ENCODE results near the gene HECW1.

HECW1 gene

DNA sequence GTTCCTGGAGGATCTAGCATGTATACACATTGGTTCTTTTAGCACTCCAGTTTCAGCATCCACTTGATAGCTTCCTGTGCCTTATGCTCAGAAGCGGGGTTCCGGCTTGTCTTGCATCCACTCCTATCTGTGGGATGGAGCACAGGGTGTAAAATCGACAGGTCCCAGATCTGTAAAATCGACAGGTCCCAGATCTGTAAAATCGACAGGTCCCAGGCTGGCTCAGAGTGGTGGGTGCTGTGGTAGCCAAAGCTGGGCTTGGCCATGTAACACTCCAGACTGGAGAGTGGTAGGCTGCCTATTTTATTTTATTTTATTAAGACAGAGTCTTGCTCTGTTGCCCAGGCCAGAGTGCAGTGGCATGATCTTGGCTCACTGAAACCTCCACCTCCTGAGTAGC, 30.3 kb downstream of the HECW1 start:
- no peak for DNase-seq (ENCODE audit: low read depth in 1 of 2, low spot score in 1 of 2)

DNA sequence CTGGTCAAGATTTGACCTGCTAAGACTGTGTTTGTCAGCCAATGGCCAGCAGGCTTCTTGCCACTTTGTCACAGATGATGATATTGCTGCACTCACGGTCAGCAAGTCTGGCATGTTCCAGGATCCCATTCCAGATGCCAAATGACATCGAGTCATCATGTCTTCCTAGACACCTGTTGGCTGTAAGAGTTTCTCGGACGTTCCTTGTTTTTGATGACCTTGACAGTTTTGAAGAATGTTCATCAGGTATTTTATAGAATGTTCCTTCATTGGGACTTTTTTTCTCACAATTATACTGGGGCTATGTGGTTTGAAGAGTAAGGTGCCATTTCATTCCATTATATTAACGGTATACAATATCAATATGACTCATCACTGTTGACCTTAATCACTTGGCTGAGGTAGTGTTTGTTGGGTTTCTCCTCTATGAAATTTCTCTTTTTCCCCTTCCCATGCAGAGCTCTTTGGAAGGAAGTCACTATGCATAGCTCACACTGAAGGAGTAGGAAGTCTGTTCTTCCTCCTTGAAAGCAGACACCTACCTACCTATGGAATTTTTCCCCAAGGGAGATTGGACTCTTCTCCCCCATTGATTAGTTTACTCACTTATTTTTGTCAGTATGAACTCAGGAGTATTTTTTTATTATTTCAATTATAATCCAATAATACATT, 31.6 kb downstream of the HECW1 start:
- DNase-seq (ENCODE audit: low read depth in 1 of 2, low spot score in 1 of 2), result no peak

DNA sequence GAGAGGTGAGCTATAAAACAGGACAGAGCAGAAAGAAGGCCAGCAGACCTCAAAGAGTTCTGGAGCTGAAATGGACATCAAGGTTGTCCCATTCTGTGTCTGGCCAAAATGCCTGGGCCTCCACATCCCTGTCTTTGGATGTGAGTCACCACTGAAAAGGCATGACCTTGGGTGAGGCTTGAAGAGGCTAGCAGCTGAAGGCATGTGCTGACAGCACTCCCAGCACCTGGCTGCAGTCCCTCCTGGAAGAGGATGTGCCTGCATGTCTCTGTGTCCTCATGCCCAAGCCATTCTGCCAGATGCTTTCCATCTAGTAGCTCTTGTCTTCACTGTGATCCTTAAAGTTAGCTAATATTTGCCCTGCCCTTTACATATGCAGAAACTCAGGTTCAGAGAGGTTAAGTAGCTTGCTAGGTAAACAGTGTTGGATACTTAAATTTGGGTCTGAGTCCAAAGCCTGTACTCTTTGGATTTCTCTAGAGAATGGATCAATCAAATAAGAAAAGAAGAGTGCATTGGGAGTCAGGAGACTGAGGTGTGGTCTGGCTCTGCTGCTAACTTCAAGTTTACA, 35.8 kb downstream of the HECW1 start:
- no peak for DNase-seq (ENCODE audit: low read depth in 1 of 2, low spot score in 1 of 2)

DNA sequence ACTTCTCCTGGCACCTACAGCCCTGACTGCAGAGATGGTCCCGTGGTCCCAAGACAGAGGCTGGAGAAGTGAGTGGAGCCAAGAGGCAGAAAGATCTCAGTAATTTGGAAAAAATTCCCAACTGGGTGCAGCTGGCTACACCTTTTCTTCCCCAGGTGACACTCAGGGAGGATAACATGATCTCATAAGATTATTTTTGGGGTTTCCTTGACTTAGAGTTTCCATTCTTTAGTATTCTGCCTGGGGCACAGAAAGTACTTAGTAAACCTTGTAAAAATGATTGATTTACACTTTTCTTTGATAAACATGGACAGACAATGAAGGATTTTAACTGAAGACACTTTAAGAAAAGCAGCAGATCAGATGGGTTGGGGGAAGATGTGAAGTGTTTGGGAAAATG, 38.6 kb downstream of the HECW1 start:
- DNase-seq (ENCODE audit: low read depth in 1 of 2, low spot score in 1 of 2), result no peak

DNA sequence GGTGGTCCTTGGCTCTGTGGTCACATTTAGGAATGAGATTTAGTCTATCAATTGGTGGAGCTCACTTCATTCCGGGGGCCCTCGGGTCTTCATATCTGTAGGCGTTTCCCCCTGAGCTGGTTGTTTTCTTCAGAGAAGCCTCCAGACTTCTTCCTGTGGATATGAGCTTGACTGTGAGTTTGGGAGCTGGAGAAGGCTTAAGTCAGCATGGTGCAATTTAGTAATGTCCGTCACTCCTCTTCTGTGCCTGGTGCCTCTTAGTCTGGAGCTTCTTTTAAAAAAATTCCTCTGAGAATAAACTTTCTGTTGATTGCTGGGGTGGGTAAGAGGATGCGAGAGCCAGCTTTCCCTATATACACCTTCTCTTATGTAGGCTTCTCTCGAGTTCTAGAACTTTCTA, 40.2 kb downstream of the HECW1 start:
- DNase-seq (ENCODE audit: low read depth in 1 of 2, low spot score in 1 of 2), result no peak

DNA sequence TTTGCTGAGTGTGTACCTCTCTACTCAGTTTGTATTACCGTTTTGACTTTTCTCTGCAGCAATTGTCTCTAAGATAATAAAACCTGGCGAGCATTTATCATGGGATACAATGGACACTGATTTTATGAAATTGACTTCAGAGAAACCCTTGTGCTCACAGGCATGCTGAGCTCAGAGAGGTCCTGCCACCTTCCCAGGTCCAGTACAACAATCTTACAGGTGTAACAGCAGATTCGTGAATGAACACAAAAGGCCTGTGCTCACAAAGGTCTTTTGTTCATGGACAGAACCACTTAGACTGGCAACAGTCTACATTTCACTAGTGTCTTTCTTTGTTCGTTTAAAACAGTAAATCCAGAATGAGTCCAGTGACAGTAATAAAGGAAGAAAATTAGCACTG, 43.2 kb downstream of the HECW1 start:
- no peak for DNase-seq (ENCODE audit: low read depth in 1 of 2, low spot score in 1 of 2)

GRCh38 chr7:43163885-43164284, 51.4 kb downstream of the HECW1 start:
- no peak for DNase-seq (ENCODE audit: low read depth in 1 of 2, low spot score in 1 of 2)

DNA sequence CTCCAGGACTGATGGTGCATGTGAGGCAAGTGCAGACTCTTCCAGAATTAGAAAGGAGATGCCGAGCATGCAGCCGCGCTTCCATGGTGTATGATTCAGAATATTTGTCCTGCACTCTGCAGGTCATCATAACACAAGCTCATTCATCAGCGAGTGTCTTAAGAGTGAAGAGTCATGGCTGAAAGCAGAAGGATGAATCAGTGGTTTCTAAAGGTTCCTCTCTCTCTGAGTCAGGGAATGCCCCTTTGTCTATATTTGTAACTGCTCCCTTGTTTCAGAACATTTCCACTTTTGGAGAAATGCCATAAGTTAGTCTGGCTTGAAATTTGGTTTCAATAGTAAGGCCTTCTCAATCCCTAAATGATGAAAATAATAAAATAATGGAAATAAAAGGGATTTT, 52.3 kb downstream of the HECW1 start:
- no peak for DNase-seq (ENCODE audit: low read depth in 1 of 2, low spot score in 1 of 2)

DNA sequence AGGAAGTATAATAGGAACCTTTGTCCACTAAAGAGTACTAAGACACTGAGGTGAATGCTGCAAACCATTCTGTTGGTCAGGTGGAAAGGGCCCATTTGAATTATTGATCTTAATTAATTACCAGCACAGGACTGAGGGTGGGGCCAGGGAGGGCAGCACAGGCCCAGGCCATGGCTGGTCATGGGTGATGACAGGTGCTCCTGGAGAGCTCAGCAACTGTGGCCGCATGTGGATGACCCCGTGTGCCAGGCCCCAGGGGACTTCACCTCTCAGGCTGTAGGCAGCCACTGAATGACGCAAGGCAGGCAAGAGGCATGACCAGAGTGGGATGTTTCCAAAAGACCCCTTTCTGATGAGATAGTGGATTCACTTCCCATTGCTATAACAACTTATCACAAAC, 54.2 kb downstream of the HECW1 start:
- no peak for DNase-seq (ENCODE audit: low read depth in 1 of 2, low spot score in 1 of 2)

GRCh38 chr7:43169076-43169475, 56.6 kb downstream of the HECW1 start:
- no peak for DNase-seq (ENCODE audit: low read depth in 1 of 2, low spot score in 1 of 2)

DNA sequence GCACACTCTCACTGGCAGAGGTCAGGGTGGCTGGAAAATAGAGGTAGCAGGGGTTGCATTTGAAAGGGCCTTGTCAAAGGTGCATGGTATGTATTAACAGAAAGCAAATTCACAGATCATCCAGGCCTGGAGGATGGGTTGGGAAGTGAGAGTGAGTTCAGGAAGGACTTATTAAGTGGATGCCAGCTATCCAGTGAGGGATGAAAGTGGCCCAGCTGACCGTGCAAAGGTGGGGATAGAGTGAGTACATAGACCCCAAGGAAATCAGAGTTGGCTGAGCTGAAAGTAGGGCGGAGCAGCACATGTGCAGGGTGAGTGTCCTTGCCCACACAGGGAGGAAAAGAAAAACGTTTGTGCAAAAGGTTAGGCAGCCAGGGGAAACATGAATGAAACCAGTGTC, 58.1 kb downstream of the HECW1 start:
- DNase-seq (ENCODE audit: low read depth in 1 of 2, low spot score in 1 of 2), result no peak

GRCh38 chr7:43175570-43176200, 63.2 kb downstream of the HECW1 start:
- no peak for DNase-seq (ENCODE audit: low read depth in 1 of 2, low spot score in 1 of 2)

DNA sequence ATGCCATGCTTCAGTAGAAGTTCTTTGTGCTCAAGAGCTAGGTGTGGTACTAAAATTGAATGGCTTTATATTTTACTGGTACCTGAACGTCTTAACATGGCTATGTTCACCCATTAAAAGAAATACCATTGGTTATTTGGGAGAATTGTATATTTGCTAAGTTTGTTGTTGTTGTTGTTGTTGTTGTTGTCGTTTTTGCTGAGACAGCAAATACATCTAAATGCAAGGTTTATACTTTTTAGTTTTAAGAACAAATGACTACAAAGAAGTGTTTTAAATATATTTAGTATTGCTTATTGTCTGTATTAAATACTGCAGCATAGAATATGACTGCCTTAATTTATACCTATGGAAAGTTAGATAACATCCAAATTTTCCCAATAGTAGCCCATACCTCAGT, 66.9 kb downstream of the HECW1 start:
- DNase-seq (ENCODE audit: low read depth in 1 of 2, low spot score in 1 of 2), result no peak

- no peak for DNase-seq (ENCODE audit: low read depth in 1 of 2, low spot score in 1 of 2)
These were observed 80.5 kb downstream of the HECW1 start for GRCh38 chr7:43192806-43193460.

GRCh38 chr7:43193893-43194292, 81.4 kb downstream of the HECW1 start:
- DNase-seq (ENCODE audit: low read depth in 1 of 2, low spot score in 1 of 2), result no peak

GRCh38 chr7:43195256-43195655, 82.8 kb downstream of the HECW1 start:
- DNase-seq (ENCODE audit: low read depth in 1 of 2, low spot score in 1 of 2), result no peak

DNA sequence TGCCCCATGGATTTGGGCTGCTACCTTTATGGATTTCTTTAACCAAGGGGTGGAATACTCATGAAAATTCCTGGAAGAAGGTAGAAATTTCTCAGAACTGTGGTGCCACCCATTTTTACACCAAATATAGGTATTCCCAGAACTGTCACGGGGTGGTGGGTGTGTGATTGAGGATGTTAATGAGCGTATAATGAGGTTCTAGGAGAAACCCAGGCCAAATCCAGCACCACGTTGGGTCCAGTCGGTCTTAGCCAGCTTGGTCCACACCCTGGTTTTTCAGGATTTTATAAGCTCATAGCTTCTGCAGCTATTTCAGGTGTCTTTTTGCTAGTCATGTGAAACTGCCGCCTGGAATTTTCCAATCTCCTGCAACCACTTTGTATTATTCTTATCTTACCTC, 83.3 kb downstream of the HECW1 start:
- no peak for DNase-seq (ENCODE audit: low read depth in 1 of 2, low spot score in 1 of 2)

- no peak for DNase-seq (ENCODE audit: low read depth in 1 of 2, low spot score in 1 of 2)
These were observed 83.9 kb downstream of the HECW1 start for GRCh38 chr7:43196379-43196778.

DNA sequence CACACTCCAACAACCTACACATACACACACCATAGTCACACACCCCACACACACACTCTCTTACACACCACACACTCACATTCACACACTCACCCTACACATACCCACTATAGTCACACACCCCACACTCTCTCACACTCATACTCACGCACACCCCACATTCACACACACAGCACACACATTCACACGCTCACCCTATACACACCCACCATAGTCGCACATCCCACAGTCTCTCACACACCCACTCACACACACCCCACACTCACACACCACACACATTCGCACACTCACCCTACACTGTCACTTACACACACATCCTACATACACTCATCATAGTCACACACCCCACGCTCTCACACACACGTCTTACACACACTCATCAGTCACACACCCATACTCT, 85.6 kb downstream of the HECW1 start:
- DNase-seq (ENCODE audit: low read depth in 1 of 2, low spot score in 1 of 2), result no peak

- DNase-seq (ENCODE audit: low read depth in 1 of 2, low spot score in 1 of 2), result no peak
These were observed 86.2 kb downstream of the HECW1 start for GRCh38 chr7:43198599-43199090.

- DNase-seq (ENCODE audit: low read depth in 1 of 2, low spot score in 1 of 2), result no peak
These were observed 87.1 kb downstream of the HECW1 start for GRCh38 chr7:43199371-43200160.

Measured in activated T-helper 1 cell treated with anti-CD3 and anti-CD28 coated beads, Interleukin-2, amount 50 U/mL, for 16 hours (primary cell).